GM18505 (cell line): ENCODE data around the gene RYR2.

ENCODE experiments used
- ATAC-seq: cut with Tn5 transposase; IDR thresholded peaks from one replicate; pipeline ENCODE4 v1.9.1; 2021; ENCODE audit not compliant: unreplicated experiment
- POLR2A ChIP-seq: IDR thresholded peaks from 4 replicates; pipeline ENCODE4 v1.6.1; 2011; ENCODE audit warnings: borderline replicate concordance; ENCODE audit not compliant: insufficient read depth, insufficient read length; ENCODE audit errors: extremely low read depth

RYR2 gene

DNA sequence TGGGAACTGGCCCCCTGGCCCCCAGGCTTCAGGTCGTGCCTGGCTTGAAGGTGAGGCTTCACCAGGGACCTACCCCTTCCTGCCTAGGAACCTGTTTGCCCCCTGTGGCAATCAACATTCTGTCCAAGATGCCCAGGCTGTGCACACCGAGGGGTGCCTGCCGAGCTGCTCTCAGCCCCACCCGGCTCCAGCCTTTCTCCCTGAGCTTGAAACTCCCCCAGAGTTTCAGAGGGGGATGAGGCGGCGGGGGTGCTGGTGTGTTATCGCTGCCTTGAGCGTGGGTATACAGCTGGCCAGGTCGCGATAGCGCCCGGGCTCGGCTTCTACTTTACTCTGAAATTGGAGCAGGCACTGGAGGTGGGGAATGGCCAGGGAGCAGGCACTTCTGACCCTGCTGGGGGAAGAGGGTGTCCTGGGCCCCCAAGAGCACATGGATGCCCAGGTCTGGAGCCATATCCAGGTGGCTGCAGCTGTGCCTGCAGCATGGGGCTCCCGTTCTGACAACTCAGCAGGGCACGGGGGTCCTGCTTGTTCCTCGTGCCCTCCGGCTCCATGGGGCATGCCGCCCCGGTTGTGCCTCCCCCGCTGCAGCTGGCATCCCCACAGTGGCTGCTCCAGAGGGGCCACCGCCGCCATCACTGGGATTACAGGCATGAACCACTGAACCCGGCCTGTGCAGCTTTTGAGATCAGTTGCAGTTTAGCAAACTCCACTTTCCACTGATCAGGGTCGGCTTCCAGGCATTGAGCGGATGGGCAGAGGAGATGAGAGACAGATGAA is 29.8 kb downstream of the RYR2 start:
- ATAC-seq: no peak
- TF ChIP-seq POLR2A: no peak

DNA sequence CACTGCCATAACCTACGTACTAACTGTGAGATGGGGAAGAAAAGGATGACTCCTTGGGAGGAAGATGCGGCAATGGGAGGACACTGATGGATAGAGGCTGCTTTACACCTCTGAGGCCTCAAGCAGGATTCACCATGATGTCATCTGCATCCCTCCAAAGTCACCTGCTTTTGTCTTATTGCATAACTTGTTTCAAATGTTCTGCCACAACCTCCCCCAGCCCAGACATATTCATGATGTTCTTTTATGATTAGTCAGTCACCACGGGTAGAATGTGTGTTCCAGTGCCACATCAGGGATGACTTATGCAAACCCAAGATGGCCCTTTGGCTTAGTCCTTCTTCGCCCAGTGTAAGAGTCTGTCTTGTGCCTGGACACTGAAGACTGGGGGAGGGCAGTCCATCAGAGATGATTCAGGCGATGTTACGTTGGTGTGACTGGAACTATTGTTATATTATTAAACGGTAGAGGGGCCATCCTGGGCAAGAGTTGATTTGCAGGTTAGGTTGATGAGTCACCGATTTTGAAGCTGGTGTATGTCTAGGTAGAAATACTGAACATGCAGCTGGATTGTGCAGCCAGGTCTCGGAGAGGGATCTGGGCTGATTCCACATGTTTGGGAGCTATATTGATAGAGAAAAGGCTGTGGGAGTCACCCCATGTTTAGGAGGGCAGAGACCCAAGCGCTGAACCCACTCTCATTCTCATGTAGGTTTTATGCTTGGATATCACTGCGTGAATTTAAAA is 32.6 kb downstream of the RYR2 start:
- no peak for ATAC-seq
- TF ChIP-seq POLR2A: no peak

DNA sequence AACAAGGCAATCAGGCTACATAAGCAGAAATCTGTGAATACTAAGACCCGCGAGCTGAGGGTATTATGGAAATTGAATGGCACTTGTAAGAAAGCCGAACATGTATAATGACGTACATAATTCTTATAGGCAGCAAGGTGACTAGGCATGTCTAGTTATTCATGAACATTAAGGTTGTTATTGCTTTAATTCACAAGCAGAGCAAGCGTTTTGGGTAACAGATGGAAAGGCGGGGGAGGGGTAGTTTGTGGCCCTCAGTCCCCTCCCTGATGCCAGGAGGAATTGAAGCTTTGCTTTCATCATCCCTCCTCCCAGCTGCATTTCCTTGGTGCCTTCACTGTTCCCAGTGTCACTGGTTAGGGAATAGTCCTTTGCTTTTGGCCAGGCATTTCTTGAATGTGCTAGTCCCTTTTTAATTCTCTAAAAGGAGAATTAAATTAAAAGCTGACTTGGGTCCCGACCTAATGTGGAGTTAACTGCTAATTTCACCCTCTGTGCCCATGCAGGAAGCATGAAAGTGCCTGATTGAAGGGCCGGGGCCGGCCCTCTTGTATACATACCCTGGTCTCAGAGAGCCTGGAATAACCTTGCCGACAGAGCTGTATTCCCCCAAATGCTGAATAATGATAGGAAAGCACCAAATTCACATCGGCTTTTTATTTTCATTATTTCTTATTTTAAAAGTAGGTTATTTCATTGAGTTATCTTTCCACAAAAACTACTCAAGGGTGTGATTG is 42.5 kb downstream of the RYR2 start:
- no peak for TF ChIP-seq POLR2A
- no peak for ATAC-seq

DNA sequence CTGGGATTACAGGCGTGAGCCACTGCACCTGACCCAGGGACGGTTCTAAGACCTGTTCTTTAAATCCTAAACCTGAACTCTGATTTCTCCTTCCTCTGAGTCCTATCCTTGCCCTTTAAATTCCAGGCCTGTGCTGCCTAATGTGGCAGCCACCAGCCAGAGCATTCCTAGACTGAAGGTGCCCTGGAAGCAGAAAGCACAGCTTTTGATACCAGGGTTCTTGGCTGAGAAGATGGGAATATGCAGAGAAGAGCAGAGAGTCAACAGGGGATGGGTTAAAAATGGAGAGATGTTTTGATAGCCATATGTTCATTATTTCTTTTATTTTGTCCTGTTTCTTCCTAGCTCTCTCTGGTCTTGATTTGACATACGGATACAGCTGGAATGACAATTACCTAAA is 49.7 kb downstream of the RYR2 start:
- no peak for ATAC-seq
- no peak for TF ChIP-seq POLR2A

DNA sequence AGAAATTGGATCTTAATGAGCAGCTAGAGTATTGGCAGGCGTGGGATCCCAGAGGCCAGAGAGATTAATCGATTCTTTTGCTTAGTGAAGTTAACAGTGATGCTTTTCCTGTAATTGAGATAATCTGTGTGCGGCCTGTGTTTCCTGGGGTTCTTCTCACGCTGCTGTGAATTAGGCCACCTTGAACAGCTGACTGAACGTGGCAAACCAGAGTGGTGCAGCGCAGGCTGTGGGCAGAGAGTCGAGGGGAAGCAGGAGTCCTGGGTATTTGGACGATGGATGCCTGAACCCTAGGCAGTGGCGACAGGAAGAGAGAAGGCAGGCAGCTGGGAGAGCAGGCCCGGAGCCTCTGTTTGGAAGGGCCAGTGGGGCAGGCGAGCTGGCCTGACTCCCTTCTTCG is 51.7 kb downstream of the RYR2 start:
- ATAC-seq: no peak
- no peak for TF ChIP-seq POLR2A

DNA sequence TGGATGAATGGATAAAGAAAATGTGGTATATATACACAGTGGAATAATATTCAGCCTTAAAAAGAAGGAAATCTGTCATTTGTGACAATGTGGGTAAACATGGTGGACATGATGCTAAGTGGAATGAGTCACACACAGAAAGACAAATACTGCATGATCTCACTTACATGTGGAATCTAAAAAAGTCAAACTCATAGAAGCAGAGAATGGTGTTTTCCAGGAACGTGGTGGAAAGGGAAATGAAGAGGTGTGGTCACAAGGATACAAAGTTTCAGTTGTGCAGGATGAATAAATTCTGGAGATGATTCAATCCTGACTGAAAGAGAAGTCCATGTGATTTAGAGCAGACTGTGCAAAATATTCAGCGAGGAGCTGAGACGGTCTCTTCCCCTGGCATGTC is 56.6 kb downstream of the RYR2 start:
- TF ChIP-seq POLR2A: no peak
- ATAC-seq: no peak

DNA sequence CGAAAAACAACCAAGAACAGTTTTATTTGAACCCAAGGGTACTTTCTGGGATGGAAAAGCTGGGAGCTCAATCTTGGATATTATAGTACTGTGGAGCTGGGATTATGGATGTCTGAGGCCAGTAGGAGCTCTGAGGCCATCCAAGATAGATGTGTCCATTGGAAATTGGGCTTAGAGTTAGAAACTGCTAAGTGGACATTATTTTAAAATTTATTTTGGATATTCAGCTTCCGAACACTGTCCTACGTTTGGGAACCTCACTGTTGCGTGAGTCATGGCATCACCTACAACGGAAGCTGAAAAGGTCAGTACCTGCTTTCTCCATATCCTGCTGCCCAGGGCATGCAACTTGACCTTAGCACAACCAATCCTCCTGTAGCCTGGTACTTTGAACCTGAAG is 61.0 kb downstream of the RYR2 start:
- ATAC-seq: no peak
- TF ChIP-seq POLR2A: no peak

DNA sequence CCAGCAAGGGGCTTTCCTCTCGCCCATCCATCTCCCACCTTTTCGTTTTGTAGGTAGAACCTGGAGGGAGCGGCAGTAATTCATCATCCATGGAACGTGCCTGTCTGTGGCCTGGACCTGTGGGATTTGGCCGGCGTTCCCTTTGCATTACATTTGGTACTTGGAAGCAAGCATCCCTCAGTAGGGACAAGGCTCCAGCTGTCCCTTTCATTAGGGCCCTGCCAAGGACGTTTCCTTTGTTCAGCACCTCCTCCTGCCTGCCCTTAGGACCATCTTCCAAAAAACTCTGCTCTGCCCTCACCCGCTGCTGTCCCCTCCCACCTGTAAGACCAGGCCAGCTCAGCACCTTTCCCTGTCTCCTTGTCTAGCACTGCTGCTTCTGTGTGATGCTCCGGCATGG is 62.1 kb downstream of the RYR2 start:
- ATAC-seq: no peak
- TF ChIP-seq POLR2A: no peak

DNA sequence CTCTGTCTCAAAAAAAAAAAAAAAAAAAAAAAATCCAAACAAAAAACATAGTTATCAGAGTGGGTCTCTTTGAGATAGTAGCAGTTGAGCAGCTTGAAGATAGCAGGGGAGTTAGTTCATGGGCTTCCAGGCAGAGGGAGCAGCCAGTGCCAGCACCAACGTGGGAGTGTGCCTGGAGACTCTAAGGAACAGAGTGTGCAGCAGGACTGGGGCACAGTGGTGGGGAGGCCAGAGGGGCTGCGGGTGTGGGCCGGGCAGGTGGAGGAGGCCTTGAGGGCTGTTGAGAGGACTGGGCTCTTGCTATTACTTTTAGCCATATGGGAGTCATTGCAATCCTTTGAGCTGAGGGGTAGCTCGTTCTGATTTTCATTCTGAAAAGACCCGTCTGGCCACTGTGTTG is 63.8 kb downstream of the RYR2 start:
- TF ChIP-seq POLR2A: no peak
- ATAC-seq: no peak

DNA sequence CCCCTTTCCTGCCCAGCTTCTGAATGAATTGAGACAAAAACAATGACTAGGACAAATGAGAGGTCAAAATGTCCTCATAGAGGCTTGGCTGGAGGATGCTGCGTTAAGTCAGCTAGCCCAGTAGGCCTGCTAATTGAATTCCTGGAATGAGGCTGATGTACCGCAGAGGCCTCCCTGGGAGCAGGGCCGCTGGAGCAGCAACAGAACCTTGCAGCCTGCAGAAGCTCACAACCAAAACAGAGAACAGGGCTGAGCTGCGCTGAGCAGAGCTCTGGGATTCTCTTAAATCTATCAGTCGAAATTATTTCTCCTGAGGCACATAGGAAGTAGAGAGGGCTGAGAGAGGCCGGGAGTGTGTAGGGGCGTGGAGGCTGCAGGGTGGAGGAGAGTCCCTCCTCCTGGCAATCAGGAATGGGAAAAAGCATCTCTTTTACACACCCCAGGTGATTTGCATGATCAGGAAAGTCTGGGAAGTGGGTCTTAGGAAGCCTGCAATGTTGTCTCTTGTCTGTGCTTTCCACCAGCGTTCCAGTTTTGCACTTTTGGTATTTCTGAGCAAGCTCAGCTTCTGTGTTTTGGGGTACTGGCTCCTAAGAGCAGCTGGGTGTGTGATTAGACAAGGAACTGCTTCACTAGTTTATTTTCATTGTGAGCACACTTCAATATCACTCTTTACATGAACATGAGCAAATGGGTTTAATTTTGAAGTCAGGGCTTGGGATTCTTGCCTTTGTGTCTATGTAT is 66.5 kb downstream of the RYR2 start:
- no peak for ATAC-seq
- no peak for TF ChIP-seq POLR2A

DNA sequence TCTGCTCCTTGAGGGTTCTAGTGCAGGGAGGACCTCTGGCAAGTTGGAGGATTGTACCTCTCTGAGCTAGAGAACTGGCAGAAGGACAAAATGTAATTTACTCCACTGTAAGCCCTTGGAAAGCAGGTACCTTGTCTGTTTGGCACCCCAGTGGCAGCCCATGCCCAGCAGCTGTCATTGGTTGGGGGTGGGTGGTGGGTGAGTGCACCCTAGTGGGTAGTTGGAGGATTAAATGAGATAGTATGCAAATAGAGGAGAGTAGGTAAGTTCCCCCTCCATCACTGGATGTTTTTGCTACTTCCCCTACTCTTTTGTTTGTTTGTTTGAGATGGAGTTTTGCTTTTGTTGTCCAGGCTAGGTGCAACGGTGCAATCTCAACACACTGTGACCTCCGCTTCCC is 69.8 kb downstream of the RYR2 start:
- ATAC-seq: no peak
- no peak for TF ChIP-seq POLR2A

DNA sequence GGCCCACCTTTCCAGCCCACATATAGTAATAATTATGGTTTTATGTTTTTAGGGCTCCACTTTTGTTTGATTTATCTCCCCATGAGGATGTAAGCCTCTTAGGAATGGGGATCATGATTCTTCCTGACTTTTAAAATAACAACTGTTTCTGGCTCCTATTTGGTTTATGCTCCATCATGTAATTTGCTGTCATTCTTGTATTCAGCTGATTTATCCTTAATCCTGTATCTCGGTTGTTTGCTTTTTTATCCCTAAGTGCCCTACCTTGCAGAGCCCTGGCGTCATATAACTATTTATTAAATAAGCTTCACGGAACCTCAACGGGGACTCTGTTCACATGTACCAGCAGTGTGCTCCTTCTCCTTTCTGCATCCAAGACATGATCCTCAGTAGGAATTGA is 70.7 kb downstream of the RYR2 start:
- no peak for TF ChIP-seq POLR2A
- no peak for ATAC-seq

DNA sequence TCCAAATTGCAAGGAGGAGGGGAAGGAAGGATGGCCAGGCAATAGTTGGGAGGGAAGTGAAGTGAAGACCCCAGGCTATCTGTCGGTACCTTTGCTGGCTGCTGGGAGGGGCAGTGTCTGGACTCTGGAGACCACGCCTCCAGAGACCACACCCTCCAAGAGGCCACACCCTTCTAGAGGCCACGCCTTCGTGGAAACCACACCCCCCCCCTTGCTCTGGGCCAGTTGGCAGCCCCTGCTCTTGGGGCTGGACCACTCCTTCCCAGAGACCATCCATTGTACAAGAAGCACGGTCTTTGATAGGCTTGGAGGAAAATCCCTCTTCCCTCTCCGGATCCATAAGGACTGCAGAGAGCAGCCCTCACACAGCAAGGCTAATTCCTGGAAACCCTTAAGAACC is 73.1 kb downstream of the RYR2 start:
- ATAC-seq: no peak
- no peak for TF ChIP-seq POLR2A
